GM18508 (cell line): Measurements from ENCODE around the gene GSAP.

Source experiments
- ATAC-seq: cut with Tn5 transposase; IDR thresholded peaks from one replicate; pipeline ENCODE4 v1.9.1; 2021; ENCODE audit warnings: moderate number of reproducible peaks; ENCODE audit not compliant: insufficient read depth, unreplicated experiment

Gene GSAP

DNA sequence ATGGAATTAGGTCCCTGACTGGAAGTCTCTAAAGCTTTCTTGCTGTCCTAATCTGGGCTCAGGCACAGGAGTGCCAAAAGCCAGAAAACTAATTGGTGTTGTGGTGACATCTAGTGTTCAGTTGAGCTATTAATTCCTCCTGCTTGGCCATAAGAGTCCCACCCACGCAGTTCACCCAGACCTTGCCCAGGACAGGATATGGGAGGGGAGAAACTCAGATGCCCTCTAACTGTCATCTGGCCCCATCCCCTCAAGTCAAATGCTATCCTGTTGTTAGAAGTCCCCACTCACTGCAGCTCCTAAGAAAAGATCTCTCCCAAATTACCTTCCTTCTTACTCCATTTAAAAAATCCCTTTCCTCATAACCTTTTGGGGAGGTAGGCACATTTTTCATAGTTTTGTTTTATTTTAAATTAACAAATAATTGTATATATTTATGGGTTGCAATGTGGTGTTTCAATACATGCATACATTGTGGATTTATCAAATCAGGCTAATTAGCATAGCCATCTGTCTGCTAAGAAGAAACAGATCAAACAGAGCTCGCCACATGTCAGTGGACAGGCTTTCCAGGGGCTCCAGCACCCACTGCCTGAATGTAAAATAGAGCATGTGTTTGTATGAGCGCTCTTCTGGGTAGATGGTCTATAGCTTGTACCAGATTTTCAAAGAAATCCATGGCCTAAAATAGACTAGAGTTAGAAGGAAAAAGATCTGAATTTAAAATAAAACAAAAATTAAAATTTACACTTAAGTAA lies 84.0 kb downstream of the GSAP start:
- peak; percentile 73 for ATAC-seq

DNA sequence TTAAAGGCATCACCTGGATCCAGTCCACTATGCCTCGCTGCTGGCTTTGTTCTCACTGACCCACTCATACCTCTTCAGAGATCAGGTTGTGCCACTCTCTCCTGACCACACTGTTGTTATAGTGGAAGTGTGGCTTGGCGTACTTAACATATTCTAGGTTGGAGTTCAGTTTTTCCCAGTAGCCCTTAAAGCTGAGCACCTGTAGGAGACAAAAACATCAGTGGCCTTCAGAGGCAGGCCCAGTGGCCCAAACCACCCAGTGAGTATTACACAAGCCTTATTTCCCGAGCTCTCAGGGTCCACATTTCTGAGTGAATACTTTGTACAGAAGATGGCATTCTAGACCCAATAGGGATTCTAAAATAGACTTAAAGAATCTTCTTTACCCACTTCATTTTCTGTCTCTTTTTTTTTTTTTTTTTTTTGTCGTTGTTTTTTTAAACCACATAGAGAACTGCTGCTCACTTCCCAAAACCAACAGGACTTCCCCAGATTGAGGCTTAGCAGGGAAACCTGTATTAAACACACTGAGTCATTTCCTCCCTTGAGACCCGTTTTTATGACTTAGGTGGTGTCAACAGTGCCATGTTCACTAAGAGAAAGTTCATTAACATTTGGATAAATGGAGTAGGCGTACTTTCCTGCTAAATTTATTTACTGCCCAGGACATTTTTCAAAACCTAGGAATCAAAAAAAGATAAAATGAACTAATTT lies 85.8 kb downstream of the GSAP start:
- peak; percentile 37 for ATAC-seq

DNA sequence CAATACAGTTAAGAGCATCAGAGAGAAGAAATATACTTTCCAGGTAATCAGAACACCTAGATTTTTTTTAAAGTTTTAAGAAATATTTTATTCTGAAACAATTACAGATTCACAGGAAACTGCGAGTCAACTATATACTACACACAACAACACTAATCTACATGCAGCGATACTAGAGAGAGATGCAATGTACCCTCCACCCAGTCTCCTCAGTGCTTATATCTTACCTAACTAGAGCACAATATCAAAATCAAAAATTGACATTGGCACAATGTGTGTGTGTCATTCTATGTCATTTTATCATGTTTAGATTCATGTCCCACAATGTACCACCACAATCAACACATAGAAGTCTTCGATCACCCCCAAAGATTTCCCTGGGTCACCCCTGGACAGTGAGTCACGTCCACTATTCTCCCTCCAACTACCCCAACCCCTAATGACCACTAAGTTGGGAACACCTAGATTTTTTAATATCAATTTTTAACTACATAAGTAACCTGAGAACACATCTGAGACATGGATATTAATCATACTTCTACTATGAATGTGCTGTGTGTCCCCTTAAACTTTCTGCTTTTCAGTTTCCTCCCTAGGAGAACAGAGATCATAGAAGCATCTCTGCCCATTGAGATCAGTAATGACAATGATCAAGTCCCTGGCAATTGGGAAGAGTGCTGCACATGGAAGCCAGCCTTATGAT lies 86.5 kb downstream of the GSAP start:
- ATAC-seq = peak; percentile 15

DNA sequence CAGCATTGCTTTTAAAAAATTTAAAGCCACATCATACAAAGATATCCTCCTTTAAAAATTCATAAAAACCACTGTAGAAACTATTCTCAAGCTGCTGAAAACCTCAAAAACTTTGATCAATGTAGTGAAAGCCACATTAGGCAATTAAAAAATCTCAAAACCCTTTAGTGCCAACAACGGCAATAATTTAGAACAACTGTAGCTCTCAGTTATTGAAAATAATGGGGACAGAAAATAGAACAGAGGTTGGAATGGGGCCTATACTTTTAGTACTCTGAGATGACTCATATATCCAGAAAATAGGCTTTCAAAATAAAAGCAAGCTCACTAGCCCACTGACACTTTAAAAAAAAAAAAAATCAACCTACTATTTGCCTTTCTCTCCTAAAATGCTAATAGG lies 87.5 kb downstream of the GSAP start:
- ATAC-seq = no peak

DNA sequence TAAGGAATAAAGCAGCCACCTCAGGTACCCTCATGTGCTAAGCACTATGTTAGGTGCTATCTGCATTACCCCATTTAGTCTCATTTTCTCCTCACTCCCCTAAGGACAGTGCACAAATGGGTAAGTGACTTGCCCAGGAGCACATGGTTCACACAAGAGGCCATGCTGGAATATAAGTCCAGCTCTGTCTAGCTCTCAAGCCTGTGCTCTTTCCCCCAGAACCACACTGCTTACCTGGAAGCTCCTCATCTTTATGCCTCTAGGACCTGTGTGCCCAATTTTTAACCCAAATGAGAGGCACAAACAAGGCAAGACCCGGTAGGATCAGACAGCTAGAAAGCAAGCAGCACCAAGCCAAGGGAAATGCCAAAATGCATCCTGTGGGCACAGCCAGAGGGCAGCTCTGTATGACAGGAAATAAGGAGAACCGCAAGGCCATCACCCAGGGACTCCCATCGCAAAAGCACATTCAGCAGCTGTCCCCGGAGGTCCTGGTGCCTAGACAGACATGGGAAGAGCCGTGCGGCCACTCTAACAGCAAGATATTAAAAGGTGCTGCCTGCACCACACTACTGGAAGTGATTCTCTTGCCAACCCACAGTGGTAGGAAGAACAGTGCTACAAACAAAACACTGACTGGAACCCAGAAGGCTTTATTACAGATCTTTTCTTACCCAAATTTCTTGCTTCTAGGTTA lies 88.1 kb downstream of the GSAP start:
- ATAC-seq = no peak

DNA sequence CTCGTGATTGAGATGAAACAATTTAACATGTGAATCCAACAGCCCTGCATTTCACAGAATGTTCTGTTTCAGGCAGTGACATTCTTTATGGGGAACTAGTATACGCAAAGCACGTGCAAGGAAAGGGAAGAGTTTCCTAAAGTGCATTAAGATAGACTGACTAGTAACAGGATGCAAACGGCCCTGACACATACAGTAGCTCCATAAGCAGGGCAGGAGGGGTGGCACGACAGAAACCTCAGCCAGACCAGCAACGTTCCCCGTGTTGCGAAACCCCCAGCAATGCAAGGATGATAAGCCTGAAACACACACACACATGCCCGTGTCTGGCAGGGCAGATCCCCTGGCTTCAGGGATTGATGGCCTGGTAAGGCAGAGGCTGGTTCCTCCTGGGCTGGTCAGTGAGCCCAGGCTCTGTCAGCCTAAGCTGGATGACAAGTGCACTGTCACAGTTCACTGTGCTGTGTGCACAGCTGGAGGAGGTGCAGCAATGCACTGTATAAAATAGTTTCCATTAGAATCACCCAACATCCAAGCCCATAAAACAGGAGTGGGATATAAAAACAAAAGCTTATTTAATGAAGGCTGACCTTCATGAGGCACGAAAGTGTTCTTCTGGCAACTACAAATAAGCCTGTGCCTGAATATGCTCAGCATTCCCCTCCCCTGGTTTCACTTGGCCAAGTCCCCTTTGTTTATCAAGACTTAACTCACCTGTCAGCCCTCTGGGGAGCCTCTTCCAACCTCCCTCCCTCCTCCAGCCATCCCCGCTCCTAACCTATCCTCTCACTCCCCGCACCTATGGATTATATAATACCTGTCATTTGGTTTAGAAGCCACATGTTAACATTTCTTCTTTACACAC lies 88.8 kb downstream of the GSAP start:
- no peak for ATAC-seq

DNA sequence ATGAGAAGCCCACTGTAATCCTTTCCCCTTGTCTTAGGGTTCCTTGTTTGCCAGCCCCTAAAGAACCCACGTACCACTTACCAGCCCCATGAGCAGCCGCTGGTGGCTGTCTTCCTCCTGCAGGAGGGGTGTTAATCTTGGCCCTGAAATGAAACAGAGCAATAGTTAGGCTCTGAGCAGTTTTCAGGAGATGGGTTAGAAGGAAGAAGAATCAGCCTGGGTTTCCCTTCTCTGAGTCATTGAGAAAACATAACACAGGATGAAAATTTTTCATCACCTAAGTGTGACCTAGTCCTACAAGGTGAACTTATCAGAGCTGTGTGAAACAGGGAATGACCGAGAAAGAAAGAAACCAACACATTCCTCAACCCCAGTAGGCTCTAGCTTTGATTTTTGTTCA lies 90.0 kb downstream of the GSAP start:
- ATAC-seq = no peak

DNA sequence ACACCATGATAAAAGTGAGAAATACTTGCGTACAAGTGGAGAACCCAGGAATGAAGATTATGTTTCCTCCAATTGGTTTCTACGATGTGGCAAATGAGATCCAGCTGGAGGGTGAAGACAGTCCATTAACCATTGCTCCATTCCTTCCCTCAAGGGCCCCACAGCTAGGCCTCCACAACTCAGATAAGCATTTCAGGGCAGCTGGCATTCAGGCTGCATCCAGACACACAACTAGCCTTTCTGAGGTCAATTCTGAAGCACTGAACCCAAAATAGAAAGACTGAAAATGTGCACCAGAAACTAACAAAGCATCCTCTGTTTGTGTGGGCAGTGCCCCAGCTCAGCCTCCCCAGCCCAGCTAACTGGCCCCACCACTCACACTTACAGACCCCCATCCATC lies 94.8 kb downstream of the GSAP start:
- no peak for ATAC-seq

DNA sequence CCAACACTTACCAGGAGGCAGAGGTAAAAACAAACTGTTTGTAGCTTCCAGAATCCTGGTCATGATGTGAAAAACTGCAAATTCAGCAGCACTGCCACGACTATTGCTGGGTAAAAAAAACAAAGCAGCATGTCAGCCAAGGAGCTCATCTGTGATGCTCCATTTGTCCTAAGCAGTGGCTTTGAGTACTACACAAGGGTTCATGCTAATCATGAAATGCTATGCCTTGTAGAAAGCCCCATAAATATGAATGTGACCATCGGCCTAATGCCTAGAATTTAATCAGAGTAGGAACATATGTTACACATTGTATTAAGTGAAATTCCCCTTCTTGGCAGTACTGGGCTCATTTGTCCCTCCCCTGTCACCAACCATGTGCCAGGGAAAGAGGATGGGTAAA lies 95.4 kb downstream of the GSAP start:
- no peak for ATAC-seq

DNA sequence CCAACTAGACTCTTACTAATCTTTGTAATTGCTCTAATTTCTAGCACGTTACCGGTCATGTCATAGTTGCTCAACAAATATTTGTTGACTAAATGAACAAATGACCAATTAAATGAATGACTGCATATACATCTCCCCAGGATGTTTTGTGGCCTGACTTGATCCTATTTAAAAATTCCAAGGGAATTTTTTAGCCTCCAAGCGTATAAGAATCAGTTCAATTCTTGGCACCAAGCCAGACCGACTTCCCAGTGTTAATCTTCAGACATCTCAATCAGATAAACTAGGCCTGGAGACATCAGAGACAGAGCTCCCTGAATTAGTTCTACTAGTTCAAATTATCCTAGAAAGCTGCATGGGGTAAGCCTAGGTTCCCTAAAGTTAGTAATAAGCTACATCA lies 96.0 kb downstream of the GSAP start:
- ATAC-seq = no peak

DNA sequence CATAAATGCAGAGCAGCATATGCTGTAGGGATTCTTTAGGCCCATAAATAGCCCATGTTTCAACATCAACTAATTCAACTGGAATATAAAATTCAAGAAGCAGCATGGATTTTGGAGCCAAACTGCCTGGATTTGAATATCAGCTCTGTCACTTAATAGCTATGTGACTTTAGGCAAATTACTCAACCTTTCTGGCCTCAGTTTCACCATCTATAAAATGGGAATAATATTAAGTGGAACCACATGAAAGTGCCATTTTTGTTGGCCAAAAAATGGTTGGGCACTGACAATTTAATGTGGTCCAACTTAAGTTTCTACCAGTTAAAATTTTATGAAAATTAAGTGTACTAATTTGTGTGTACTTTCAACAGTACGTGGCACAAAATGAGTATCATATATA lies 98.1 kb downstream of the GSAP start:
- ATAC-seq = no peak

DNA sequence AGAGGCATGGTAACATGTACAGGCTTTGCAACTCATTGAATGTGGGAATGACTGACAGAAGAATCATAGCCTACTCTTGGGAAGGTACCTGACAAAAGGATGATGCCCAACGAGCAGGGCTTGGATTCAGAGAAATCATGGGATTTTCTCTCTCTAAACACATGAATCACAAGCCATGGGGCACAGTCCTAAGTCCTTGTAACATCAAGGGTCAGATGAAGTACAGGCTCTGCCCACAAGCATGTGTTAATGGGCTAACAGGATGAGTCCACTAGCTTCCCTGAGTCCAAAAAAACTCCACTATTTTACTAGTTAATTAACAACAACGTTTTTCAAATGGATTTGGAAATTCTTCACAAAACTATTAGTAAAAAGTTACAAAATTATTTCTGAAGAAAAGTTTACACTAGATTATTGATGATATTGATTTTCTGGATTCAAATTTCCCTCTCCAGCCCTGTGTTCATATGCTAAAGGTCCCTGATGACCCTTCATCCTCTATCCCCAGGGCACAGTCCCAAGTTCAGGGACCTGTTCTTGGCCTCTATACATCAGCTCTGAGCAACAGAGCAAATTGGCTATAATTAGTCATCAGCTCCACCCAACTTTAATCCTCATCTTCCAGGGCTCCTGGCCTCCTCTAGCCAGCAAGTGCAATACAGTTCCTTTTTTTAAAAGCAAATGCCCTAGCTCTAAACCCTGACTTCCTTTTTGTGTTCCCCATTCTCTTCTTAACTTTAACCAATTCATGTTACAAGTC lies 99.8 kb downstream of the GSAP start:
- ATAC-seq = no peak

DNA sequence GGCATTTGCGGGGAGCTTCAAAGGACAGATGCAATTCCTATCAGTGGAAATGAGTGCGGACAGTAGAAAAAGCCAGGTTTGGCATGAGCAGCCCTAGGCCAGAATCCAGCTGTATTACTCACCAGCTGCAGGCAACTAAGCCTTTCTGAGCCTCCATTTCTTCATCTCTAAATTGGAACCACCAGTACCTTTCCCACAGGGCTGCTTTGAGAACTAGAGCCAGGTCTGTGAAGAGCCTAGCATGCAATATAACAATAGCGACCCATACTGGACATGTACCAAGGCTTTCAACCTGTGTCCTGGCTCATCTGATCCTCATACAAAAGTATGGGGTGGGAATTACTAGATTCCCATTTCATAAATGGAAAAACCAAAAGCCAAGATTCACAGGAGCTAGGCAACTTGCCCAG lies 101.0 kb downstream of the GSAP start:
- no peak for ATAC-seq

DNA sequence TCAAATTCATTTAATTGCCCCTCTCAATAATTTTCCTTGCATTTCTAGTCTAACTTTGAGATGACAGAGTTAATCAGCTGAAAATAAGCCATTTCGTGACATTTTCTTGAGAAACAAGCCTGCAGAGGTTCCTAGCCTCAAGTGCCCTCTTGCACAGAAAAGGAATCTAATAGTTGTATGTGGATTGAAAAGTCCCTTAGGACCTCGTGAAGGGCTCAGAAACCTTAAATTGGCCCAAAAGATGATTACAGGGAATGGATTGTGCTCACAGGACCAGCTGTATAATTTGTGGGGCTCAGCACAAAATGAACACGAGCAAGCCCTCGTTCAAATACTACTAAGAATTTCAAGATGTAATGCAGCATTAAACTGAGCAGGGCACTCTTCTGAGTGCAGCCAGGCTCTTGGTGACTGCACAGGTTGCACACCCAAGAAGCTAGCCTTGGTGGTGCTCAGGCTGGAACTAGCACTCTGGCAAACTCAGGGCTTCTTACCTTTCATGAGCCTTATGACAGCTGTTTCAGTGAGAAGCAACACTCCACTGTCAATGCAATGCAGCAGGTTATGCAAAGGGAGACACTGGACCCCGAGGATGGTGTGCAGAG lies 102.2 kb downstream of the GSAP start:
- ATAC-seq = no peak

DNA sequence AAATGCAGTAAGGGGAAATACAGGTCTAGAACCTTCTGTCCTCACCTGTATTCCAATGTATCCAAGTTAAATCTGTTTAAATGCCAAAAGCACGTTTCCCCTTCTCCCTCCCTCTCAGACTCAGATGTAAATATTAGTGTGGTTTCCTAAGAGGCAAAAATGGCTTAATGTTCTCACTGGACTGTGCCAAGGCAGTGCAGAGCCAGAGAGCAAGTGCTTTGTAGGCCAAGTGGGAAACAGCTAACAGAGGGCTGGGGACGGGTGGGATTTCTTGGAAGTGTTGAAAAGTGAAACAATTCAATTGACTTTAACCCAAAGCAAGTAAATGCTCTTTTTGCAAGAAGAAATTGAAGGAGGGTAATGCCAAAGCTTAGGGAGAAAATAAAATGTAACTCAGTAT lies 103.1 kb downstream of the GSAP start:
- no peak for ATAC-seq

DNA sequence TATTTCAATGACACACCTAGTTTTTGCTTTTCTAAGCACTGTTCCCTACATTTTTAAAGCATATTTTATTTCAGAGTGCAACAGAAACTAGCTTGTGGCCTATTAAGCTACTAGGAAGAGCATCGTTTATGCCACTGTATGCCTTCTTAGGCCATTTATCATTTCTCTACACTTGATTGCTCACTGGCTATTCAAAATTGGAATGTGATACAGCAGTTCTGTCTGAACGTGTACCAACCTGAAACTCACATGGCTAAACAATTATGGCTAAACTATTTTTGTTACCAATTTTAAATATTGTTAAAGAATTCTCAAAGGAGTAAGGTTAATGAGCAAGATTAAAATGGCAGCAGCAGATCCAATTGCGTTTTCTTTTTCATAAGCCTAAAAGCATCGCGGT lies 105.2 kb downstream of the GSAP start:
- ATAC-seq = no peak

DNA sequence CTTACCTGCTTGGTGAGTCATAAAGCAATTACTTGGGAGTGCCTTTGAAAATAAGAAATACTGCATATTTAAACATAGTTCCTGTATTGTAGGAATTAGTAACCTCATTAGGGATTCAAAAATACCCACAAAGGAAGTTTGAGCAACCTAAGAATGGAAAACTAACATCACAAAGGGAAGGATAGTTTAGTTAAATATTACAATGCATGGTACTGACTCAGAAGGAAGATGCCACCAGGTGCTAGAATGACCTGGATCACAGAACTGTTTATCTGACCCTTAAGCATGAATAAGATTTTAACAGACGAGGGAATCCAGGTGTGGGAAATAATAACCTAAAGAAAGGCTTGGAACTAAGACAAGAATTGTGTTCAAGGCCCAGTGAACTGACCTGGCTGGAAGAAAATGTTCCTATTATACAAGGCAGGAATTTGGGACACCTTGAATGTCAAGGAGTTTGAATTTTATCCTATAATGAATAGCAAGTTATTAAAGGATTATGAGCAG lies 106.4 kb downstream of the GSAP start:
- no peak for ATAC-seq

DNA sequence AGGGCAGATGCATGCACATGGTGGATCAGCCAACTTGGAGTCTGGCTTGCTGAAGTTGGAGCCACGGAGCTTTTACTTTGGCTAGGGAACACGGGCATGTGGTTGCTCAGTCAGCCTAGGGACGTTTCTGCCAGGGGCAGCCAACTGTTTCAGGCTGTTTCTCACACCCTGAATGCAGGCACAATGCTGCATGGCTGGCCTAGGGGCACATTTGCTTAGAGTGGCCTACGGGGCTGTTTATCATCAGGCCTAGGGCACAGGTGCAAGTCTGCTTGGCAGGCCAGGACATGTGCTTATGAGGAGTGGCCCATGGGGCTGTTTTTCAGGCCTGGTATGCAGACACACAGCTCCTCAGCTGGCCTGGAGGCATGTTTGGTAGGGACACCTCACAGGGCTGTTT lies 107.4 kb downstream of the GSAP start:
- no peak for ATAC-seq
